Epithelial cell of esophagus (primary cell): Measurements from ENCODE around the gene NEK10.

Experiments
- DNase-seq: peaks from one replicate; pipeline ENCODE4 v3.0.0; 2010; ENCODE audit warnings: low read depth
- H3K4me3 ChIP-seq: 2 replicates; pipeline ENCODE4 v1.5.1; 2011; ENCODE audit warnings: mild to moderate bottlenecking, low read length, control low read depth
- TF ChIP-seq, protein P1 (sequence below): IDR thresholded peaks from 2 replicates; pipeline ENCODE4 v1.5.1; 2011; ENCODE audit warnings: low read depth, mild to moderate bottlenecking, low read length, control low read depth, inconsistent platforms; ENCODE audit not compliant: insufficient read depth; ENCODE audit errors: missing control alignments

Gene NEK10

GRCh38 chr3:27138005-27138404, 231.2 kb downstream of the NEK10 start:
- H3K4me3 ChIP-seq, result no peak overlapping the region
- no peak for DNase-seq
- TF ChIP-seq, protein P1, sequence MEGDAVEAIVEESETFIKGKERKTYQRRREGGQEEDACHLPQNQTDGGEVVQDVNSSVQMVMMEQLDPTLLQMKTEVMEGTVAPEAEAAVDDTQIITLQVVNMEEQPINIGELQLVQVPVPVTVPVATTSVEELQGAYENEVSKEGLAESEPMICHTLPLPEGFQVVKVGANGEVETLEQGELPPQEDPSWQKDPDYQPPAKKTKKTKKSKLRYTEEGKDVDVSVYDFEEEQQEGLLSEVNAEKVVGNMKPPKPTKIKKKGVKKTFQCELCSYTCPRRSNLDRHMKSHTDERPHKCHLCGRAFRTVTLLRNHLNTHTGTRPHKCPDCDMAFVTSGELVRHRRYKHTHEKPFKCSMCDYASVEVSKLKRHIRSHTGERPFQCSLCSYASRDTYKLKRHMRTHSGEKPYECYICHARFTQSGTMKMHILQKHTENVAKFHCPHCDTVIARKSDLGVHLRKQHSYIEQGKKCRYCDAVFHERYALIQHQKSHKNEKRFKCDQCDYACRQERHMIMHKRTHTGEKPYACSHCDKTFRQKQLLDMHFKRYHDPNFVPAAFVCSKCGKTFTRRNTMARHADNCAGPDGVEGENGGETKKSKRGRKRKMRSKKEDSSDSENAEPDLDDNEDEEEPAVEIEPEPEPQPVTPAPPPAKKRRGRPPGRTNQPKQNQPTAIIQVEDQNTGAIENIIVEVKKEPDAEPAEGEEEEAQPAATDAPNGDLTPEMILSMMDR, result no peak

DNA sequence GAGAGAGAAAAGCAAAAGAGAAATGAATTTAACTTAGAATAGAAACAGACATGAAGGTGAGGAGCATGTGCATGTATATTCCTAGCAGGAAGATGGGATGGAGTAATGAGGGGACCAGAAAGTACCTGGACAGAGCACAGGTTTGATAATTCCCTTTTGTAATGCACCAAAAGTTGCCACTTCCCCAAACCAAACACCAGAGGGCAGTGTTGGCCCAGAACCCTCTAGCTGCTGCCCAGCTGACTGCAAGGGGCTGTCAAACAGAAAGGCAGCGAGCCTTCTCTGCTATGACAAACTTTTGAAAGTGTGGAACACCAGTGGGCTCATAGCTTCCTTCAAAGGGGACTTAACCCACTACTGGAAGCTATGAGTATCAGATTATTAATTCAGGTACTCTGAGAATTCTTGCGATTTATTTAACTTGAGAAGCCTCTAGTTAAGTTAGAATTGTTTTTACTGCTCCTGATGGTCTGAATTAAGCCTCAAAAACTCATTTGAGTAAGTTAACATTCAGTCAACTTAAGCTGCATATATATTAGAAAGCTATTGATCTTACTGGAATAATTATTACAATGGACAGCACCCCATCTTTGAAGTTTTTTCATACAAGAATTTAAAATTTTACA, 234.9 kb downstream of the NEK10 start:
- DNase-seq, result peak; percentile 71
- no peak overlapping the region for H3K4me3 ChIP-seq
- TF ChIP-seq, protein P1, result peak; percentile 96

DNA sequence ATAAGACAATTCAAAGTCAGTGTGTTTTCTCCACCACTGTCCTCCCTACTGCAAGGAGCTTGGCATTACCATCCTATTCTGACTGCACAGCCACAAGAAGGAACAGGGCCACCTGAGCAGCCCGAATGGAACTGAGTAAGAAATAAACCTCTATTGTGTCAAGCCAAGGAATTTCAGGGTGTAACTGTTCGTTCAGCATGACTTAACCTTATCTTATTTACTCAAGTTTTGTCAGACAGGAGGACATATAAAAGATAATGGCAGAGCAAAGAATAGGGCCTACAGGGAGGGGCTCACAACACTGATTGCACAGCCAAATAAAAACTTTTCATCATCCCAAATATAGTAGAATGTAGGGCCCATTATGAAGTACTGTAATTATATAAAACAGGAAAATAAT, 236.1 kb downstream of the NEK10 start:
- peak; percentile 7 for DNase-seq
- TF ChIP-seq, protein P1, result no peak
- no peak overlapping the region for H3K4me3 ChIP-seq

DNA sequence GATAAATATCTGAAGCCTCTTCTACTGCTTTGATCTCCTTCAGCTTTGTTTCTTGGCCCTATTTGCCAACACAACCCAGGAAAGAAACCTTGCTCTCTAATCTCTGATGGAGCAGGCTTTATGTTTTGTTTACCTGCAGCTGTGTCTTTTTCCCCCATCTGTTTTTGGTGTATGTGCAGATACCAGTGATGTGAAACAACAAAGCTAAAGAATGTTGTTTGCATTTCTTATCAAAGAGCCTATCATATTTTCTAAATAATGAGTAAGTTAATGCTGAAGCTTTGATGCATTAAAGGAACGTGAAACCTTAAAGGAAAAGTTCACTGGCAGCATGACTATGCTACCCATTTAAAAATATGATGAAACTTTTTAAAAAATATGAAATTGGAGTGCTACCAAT, 238.4 kb downstream of the NEK10 start:
- H3K4me3 ChIP-seq, result no peak overlapping the region
- DNase-seq, result no peak
- TF ChIP-seq, protein P1, result no peak

DNA sequence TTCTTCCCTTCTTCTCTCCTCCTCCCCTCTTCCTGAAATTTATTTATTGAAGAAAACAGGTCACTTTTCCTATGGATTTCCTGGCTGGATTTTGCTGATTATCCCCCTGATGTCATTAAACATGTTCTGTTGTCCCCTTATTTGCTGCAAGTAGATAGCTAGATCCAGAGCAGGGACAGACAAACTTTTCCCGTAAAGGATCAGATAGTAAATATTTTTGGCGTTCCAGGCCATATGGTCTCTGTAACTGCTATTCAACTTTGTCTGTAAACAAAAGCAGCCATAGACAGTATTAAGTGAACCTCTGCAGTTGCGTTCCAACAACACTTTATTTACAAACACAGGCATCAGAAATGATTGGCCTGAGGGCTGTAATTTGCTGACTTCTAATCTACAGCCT, 241.3 kb downstream of the NEK10 start:
- no peak overlapping the region for H3K4me3 ChIP-seq
- TF ChIP-seq, protein P1, result no peak
- DNase-seq, result no peak

GRCh38 chr3:27127195-27127594, 242.0 kb downstream of the NEK10 start:
- H3K4me3 ChIP-seq, result no peak overlapping the region
- TF ChIP-seq, protein P1, result no peak
- DNase-seq, result peak; percentile 45

GRCh38 chr3:27125821-27126501, 243.2 kb downstream of the NEK10 start:
- peak; percentile 64 for DNase-seq
- TF ChIP-seq, protein P1, result no peak
- H3K4me3 ChIP-seq, result no peak overlapping the region
